DND-41 (cell line): Measurements from ENCODE around the gene SNAPC2.

Source experiments
- CTCF ChIP-seq: IDR thresholded peaks from 2 replicates; pipeline ENCODE4 v1.5.1; 2012; ENCODE audit warnings: borderline replicate concordance, low read length, moderate library complexity, mild to moderate bottlenecking; ENCODE audit not compliant: poor library complexity, severe bottlenecking; ENCODE audit errors: extremely low read depth
- EZH2 ChIP-seq: IDR thresholded peaks from 3 replicates; pipeline ENCODE4 v1.6.1; 2012; ENCODE audit warnings: borderline replicate concordance, low read depth, mild to moderate bottlenecking, moderate library complexity, low read length, inconsistent platforms; ENCODE audit not compliant: severe bottlenecking

DNA sequence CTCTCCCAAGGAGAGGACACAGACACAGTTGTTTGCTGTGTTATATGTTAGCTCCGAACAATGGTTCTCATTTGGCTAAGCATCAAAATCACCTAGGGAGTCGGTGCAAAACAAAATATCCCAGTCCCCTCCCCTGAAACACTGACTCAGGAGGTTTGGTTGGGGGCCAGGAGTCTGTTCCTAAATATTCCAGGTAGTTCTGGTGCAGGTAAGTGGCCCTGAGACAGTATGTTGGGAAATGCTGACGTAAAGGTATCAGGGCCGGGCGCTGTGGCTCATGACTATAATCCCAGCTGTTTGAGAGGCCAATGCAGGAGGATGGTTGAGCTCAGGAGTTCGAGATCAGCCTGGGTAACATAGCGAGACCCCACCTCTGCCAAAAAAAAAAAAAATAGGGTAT, 18.8 kb upstream of the SNAPC2 start:
- no peak for TF ChIP-seq CTCF
- TF ChIP-seq EZH2: no peak
